Left lobe of liver (tissue), 2 donors: Measurements from ENCODE around the gene PLEKHG5. TPM values are rescaled to one million over a fixed set of nuclear protein-coding genes. Genes with fewer than 3 reads are reported as not detected.
"Not testable (repeated sequence)": the region's sequence is repeated elsewhere in the genome, so short reads cannot be mapped to it uniquely, and the experiment has no call there.

ENCODE experiments used
- ATAC-seq: fragments of 200-7000 bp; cut with Tn5 transposase; one replicate; pipeline ENCODE4 v1.9.1; 2020; ENCODE audit warnings: mild to moderate bottlenecking, moderate library complexity
- DNase-seq: peaks from one replicate; pipeline ENCODE4 v3.0.0-alpha.2; 2020; ENCODE audit warnings: low spot score
- total RNA-seq: library from RNA; stranded (reverse); gene quantifications from one replicate; pipeline ENCODE4 v1.2.1, GENCODE V29; 2021
- donor health status: DM: no; HTN: no; CAD: no; lungs with moderate emphysema.
- donor health status: DM: no; HTN: yes; CAD: no.

PLEKHG5 gene
- total RNA-seq, 1 donor from 2014 or later, result 1.1 TPM

DNA sequence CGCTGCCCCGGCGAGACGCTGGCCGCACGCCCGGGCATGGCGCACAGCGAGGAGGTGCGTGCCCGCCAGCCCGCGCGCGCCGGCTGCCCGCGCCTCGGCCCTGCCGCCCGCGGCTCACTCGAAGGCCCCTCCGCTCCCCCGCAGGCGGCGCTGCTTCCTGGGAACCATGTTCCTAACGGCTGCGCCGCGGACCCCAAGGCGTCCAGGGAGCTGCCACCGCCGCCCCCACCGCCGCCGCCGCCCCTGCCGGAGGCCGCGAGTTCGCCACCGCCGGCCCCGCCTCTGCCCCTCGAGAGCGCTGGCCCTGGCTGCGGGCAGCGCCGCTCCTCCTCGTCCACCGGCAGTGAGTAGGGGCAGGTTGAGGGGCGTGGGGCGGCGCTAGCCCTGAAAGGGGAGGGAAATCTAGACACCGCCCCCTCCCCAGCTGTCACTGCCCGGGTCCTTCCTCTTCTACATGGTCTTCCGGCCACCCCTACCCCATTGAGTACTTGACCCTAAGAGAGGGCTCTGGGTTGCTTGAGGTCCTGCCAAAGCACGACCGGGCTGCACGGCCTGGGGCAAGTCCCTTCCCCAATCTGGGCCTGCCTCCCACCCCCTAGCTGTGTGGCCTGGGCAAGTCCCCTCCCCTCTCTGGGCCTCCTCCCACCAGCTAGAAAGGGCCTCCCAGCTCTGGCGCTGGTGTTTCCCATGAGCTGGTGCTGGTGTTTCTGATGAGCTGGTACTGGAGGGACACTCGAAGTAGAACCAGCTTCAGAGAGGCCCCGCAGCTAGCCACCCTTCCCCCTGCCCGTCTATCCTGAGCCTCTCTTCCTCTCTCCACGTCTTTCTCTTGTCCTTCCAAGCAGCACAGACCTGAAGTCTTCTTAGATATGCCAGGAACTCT is 42.5 kb downstream of the PLEKHG5 start:
- DNase-seq, result peak; percentile 91
- peak; percentile 42 for ATAC-seq

GRCh38 chr1:6447818-6448748 is 43.4 kb downstream of the PLEKHG5 start:
- peak; percentile 43 for ATAC-seq
- DNase-seq, result peak; percentile 88

GRCh38 chr1:6447016-6447817 is 44.2 kb downstream of the PLEKHG5 start:
- no peak for ATAC-seq
- DNase-seq, result no peak

GRCh38 chr1:6446665-6447015 is 44.8 kb downstream of the PLEKHG5 start:
- DNase-seq (no peak), ATAC-seq (peak; percentile 0)

DNA sequence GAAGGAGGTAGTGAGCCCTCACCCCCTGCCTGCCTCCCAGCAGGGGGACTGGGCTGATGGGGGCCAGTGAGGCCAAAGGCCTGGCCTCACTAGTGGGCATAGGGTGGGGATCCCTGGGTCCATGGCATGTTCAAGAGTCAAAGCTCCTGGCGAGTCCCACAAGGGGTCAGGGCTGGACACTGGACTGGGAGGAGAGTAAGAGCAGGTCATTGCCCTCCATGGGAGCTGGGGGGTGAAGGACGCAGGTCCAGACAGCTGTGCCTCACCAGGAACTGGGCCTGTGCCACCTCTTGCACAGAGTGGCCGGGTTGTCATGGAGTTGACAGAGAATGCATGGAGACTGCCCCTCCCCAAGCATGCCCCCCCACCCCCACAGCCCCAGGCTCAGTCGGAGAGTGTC is 45.5 kb downstream of the PLEKHG5 start:
- ATAC-seq (peak; percentile 50), DNase-seq (peak; percentile 95)

GRCh38 chr1:6445062-6445763 is 46.3 kb downstream of the PLEKHG5 start:
- peak; percentile 47 for ATAC-seq

GRCh38 chr1:6444377-6444776 is 47.1 kb downstream of the PLEKHG5 start:
- no peak for ATAC-seq
- DNase-seq, result no peak

More at GRCh38 chr1:6445062-6445763, 46.3 kb downstream of the PLEKHG5 start:
- DNase-seq, result peak; percentile 87

DNA sequence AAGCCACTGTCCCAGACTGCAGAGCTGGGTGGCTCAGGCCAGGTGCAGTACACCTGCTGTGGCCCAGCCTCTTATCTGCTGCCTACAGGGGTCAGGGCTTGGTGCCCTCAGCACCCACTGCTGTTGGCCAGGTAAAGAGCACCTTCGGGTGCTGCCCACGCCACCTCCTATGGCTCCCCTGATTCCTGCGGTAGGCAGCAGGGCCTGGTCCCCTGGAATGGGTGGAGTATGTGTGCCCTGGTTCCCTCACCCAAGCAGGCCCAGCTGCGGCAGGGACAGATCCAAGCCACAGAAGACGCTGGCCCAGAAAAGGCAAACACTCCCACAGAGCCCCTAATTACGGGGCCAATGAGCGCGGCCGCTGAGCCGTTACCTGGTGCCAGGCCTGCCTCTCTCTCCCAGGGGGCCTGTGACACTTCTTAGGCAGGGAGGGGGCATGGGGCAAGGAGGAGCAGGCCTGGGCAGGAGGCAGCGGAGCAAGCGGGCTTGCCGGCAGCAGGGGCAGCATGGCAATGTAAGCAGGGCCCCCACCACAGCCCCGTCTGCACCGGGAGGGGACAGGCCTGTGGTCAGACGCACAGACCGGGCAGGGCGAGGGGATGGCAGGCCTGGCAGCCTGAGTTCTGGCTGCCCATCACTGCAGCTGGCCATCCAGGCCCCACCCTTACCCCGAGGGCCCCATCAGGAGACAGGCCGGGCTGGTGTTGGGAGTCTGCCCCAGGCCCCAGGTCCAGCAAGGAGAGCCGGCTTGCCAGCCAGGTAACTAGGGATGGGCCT is 47.9 kb downstream of the PLEKHG5 start:
- no peak for DNase-seq
- ATAC-seq, result no peak

DNA sequence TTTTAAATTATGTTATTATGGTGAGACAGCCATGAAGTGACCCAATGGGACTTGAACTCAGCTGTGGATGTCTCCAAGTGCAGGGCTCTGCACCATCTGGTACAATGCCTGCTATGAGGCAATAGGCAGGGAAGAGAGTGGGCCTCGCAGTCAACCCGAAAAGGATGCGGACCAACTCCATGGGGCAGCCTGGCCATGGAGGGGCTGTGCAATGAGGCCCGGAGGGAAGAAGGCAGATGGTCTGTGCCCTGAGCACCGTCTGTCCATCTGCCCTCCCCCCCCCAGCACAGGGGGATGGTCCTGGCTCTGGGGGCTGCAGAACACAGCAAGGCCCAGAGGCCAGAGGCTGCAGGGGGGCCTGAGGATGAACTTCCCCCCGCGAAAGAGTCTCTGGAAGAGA is 49.9 kb downstream of the PLEKHG5 start:
- ATAC-seq (no peak), DNase-seq (no peak)

DNA sequence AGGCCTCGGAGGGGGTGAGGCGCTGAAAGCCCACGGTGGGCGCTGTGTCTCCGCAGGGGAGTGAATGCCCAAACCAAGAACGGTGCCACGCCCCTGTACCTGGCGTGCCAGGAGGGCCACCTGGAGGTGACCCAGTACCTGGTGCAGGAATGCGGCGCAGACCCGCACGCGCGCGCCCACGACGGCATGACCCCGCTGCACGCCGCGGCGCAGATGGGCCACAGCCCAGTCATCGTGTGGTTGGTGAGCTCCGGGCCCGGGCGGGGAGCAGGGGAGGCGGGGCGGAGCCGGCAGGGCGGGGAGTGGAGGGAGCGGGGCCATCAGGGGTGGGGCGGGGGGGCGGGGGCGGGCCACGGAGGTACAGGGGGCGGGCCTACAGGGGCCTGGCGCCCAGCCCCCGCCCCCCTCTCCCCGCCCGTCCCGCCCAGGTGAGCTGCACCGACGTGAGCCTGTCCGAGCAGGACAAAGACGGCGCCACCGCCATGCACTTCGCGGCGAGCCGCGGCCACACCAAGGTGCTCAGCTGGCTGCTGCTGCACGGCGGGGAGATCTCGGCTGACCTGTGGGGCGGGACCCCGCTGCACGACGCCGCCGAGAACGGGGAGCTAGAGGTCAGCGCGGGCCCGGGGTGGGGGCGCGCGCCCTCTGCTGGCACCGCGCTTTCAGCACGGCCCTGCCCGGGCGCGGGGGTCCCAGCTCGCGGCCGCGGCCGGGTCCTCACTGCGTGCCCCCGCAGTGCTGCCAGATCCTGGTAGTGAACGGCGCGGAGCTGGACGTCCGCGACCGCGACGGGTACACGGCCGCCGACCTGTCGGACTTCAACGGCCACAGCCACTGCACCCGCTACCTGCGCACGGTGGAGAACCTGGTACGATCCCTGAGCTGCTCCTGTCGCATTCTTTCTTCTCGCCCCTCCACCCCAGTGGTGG is 51.0 kb downstream of the PLEKHG5 start:
- ATAC-seq, result peak; percentile 73
- peak; percentile 76 for DNase-seq

DNA sequence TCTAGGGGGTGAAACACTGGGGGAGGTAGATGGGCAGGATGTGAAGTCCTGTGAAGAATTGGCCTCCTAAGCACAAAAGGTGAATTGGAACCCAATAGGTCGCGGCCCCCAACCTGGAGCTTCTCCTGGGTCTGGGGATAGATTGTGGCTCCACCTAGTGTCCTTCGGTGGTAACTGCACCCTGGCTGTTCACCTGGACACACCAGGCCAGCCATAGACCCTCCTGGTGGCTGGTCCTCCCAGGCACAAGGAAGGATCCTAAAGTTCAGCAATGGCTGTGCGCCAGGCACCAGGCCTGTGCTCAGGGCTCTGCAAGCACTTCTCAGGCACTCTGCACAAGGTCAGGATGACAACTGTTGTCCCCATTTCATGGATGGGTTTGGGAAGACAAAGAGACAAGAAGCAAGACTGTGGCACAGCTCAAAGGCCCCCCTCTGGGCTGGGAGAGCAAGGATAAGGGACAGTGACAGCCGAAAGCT is 53.4 kb downstream of the PLEKHG5 start:
- DNase-seq (no peak), ATAC-seq (peak; percentile 75)

GRCh38 chr1:6437012-6437700 is 54.3 kb downstream of the PLEKHG5 start:
- not testable (repeated sequence) for DNase-seq, ATAC-seq

DNA sequence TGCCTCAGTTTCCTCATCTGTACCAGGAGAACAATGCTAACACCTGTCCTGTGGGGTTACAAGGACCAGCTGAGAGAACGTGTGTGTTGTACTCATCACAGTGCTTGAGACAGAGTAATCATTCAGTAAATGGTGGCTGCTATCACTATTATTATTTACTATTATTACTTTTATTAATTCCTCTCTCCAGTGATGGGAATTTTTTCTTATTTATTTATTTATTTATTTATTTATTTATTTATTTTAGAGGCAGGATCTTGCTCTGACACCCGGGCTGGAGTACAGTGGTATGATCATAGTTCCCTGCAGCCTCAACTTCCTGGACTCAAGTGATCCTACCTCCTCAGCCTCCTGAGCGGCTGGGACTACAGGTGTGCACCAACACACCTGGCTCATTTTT is 55.2 kb downstream of the PLEKHG5 start:
- ATAC-seq, result not testable (repeated sequence)

DNA sequence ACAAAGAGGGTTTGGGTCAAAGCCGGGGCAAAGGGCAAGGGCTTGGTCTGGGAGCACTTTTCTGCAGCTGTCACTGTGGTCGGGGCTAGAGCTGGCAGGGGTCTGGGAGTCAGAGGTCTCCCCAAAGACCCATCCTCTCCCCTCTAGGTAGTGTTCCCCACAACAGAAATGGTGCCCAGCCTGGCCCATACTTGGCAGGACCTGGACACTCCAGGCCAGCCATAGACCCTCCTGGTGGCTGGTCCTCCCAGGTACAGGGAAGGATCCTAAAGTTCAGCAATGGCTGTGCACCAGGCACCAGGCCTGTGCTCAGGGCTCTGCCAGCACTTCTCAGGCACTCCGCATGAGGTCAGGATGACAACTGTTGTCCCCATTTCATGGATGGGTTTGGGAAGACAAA is 55.9 kb downstream of the PLEKHG5 start:
- DNase-seq, result no peak
- ATAC-seq, result no peak

More for the DNA sequence above, 55.2 kb downstream of the PLEKHG5 start:
- not testable (repeated sequence) for DNase-seq

DNA sequence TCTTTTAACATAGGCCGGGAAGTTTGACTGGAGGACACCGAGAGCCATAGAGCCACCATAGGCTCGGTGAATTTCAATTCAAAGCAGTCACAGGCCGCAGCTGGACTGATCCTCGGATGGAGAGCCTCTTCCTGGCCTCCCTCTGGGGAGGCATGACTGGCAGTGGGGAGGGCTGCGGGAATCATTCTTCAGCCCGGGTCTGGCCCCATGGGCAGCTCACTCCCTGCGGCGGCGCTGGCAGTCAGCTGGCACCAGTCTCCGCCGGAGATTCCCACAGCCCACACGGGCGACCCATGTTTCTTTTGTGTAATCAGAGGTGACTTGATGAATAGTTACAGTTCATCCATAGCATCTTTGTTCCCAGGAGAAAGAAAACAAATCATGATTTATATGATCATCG is 56.3 kb downstream of the PLEKHG5 start:
- ATAC-seq, result no peak
- DNase-seq, result no peak

DNA sequence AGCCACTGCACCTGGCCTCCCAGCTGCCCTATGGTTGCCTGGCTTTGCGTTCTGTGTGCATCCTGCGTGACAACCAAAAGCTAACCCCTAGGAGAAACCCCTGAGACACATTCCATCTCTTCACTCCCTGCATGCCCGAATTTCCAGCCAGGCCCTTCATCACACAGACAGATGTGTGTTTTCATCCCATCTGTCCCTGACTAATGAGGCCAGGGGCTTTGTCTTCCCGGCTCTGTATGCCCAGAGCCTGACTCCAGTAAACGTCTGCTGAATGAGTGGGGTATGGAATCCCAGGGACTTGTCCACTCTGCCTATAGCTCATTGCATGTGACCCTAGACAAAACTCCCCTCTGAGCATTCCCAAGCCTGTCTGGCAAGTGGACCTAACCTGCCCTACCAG is 57.3 kb downstream of the PLEKHG5 start:
- ATAC-seq (no peak), DNase-seq (no peak)
